SK-N-MC (cell line): Measurements from ENCODE around the gene IQGAP3.

ENCODE experiments used
- EZH2 ChIP-seq: fragments of 200-600 bp; sonication (generic); IDR thresholded peaks from one replicate; pipeline ENCODE4 v1.6.1; 2017; ENCODE audit warnings: antibody characterized with exemption
- FOXP2 ChIP-seq: optimal IDR thresholded peaks from 2 replicates; pipeline ENCODE3; 2011; ENCODE audit warnings: mild to moderate bottlenecking, moderate library complexity; ENCODE audit not compliant: insufficient read depth; ENCODE audit errors: extremely low read length, control extremely low read depth
- POLR2AphosphoS5 ChIP-seq: IDR thresholded peaks from 2 replicates; pipeline ENCODE4 v1.6.1; 2012; ENCODE audit warnings: mild to moderate bottlenecking, low read depth, low read length, borderline replicate concordance

DNA sequence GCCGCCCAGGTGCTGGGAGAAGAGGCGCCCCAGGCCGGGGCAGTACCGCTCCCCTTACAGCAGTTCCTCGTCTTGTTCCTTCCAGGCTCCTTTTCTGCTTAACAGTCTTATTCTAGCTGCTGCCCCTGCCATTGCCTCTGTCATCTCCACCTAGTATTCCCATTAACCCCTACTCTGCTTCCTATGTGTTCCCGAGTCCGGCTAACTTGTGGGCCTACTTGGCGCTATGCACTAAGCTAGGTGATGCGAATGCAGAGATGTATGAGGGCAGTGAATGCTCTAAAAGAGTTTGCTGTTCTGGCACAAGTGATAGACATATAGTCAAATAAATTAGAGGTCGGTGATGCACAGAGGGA lies 276 bp upstream of the IQGAP3 start:
- TF ChIP-seq FOXP2 (no peak), EZH2 (no peak), POLR2AphosphoS5 (no peak)
